MM.1S (cell line): Measurements from ENCODE around the gene SOX2.

ENCODE experiments used
- DNase-seq: peaks from one replicate; pipeline ENCODE4 v3.0.0-alpha.2; 2015
- H2AFZ ChIP-seq: fragments of 300-600 bp; sonication (generic); 2 replicates; pipeline ENCODE4 v1.6.0; 2016; ENCODE audit warnings: antibody characterized with exemption, low read length
- H3F3A ChIP-seq: fragments of 300-600 bp; sonication (generic); 2 replicates; pipeline ENCODE4 v1.6.1; 2016; ENCODE audit warnings: mild to moderate bottlenecking, antibody characterized with exemption, low read length, moderate library complexity, mixed read lengths; ENCODE audit not compliant: insufficient read depth
- H3K27ac ChIP-seq: fragments of 300-600 bp; sonication (generic); 2 replicates; pipeline ENCODE4 v1.5.1; 2016; ENCODE audit warnings: mild to moderate bottlenecking, low read length
- H3K27me3 ChIP-seq: fragments of 300-600 bp; sonication (generic); replicated peaks from 2 replicates; pipeline ENCODE4 v1.6.0; 2016; ENCODE audit warnings: low read length; ENCODE audit not compliant: insufficient read depth
- H3K36me3 ChIP-seq: fragments of 300-600 bp; sonication (generic); replicated peaks from 2 replicates; pipeline ENCODE4 v1.6.1; 2016; ENCODE audit warnings: mild to moderate bottlenecking, low read length, mixed read lengths; ENCODE audit not compliant: insufficient read depth
- H3K4me1 ChIP-seq: fragments of 300-600 bp; sonication (generic); 2 replicates; pipeline ENCODE4 v1.6.1; 2016; ENCODE audit warnings: low read length, mixed read lengths
- H3K4me2 ChIP-seq: fragments of 300-600 bp; sonication (generic); 2 replicates; pipeline ENCODE4 v1.6.0; 2016; ENCODE audit warnings: low read depth, low read length
- H3K4me3 ChIP-seq: fragments of 300-600 bp; sonication (generic); 2 replicates; pipeline ENCODE4 v1.5.1; 2016; ENCODE audit warnings: low read length, mixed read lengths
- H3K79me2 ChIP-seq: fragments of 300-600 bp; sonication (generic); 2 replicates; pipeline ENCODE4 v1.6.1; 2016; ENCODE audit warnings: mixed run types, low read length, mixed read lengths
- H3K9ac ChIP-seq: fragments of 300-600 bp; sonication (generic); 2 replicates; pipeline ENCODE4 v1.6.1; 2016; ENCODE audit warnings: low read length, mixed read lengths
- H3K9me2 ChIP-seq: fragments of 300-600 bp; sonication (generic); replicated peaks from 2 replicates; pipeline ENCODE4 v1.6.1; 2016; ENCODE audit warnings: mild to moderate bottlenecking, low read length, mixed read lengths; ENCODE audit not compliant: insufficient read depth
- H3K9me3 ChIP-seq: fragments of 300-600 bp; sonication (generic); replicated peaks from 2 replicates; pipeline ENCODE4 v1.6.1; 2016; ENCODE audit warnings: mild to moderate bottlenecking, low read length, mixed read lengths; ENCODE audit not compliant: insufficient read depth
- H4K20me1 ChIP-seq: fragments of 300-600 bp; sonication (generic); 2 replicates; pipeline ENCODE4 v1.6.1; 2016; ENCODE audit warnings: mild to moderate bottlenecking, low read length, moderate library complexity, mixed read lengths; ENCODE audit not compliant: insufficient read depth
- EZH2 ChIP-seq: fragments of 300-600 bp; sonication (generic); optimal IDR thresholded peaks from 2 replicates; pipeline ENCODE3; 2017; ENCODE audit warnings: low read depth, mild to moderate bottlenecking, antibody characterized with exemption, low read length, mixed read lengths
- EZH2phosphoT487 ChIP-seq: fragments of 300-600 bp; sonication (generic); IDR thresholded peaks from 2 replicates; pipeline ENCODE4 v1.6.1; 2018; ENCODE audit warnings: antibody characterized with exemption, low read length
- TF ChIP-seq, protein P1 (sequence below): fragments of 300-600 bp; sonication (generic); IDR thresholded peaks from 2 replicates; pipeline ENCODE4 v1.5.1; 2016; ENCODE audit warnings: antibody characterized with exemption, low read length, mixed read lengths

Gene SOX2

DNA sequence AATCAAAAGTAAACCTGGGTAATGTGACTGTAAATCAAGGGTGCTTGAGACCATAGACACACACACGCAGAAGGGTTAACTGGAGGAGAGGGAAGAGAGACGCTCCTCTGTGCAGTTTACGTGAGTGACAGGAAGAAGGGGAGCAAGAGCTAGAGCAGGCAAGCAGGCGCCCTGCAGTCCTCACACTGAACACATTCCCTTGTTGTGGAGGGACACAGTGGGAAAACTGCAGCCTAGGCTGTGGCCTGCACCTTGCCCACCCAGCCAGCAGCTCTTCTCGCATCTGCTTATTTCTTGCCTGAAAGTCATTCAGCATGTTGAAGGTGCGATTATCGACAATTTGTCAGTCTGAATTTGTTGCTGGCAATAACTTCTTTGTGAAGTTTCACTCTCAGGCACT is 24.2 kb downstream of the SOX2 start:
- Histone ChIP-seq H3K9ac (no peak overlapping the region), H3K4me3 (no peak overlapping the region), H4K20me1 (no peaks in the 10 kb centered on the region), H3K27me3 (no peaks in the 10 kb centered on the region), H3F3A (no peaks in the 10 kb centered on the region), H3K36me3 (no peaks in the 10 kb centered on the region), H2AFZ (no peak overlapping the region), H3K4me1 (no peaks in the 10 kb centered on the region), H3K79me2 (no peaks in the 10 kb centered on the region), H3K4me2 (no peak overlapping the region), H3K9me3 (no peaks in the 10 kb centered on the region), H3K27ac (no peak overlapping the region), H3K9me2 (no peaks in the 10 kb centered on the region)
- TF ChIP-seq, protein P1, sequence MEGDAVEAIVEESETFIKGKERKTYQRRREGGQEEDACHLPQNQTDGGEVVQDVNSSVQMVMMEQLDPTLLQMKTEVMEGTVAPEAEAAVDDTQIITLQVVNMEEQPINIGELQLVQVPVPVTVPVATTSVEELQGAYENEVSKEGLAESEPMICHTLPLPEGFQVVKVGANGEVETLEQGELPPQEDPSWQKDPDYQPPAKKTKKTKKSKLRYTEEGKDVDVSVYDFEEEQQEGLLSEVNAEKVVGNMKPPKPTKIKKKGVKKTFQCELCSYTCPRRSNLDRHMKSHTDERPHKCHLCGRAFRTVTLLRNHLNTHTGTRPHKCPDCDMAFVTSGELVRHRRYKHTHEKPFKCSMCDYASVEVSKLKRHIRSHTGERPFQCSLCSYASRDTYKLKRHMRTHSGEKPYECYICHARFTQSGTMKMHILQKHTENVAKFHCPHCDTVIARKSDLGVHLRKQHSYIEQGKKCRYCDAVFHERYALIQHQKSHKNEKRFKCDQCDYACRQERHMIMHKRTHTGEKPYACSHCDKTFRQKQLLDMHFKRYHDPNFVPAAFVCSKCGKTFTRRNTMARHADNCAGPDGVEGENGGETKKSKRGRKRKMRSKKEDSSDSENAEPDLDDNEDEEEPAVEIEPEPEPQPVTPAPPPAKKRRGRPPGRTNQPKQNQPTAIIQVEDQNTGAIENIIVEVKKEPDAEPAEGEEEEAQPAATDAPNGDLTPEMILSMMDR, result no peak
- no peak for TF ChIP-seq EZH2
- TF ChIP-seq EZH2phosphoT487, result no peak
- no peak for DNase-seq

GRCh38 chr3:181738551-181738950 is 26.8 kb downstream of the SOX2 start:
- DNase-seq, result no peak

GRCh38 chr3:181739628-181740027 is 27.9 kb downstream of the SOX2 start:
- no peak overlapping the region for H3K4me3 ChIP-seq
- H3K9me2 ChIP-seq, result no peaks in the 10 kb centered on the region
- H4K20me1 ChIP-seq, result no peaks in the 10 kb centered on the region
- TF ChIP-seq EZH2phosphoT487 (no peak), EZH2 (no peak)
- TF ChIP-seq, protein P1, result no peak
- no peaks in the 10 kb centered on the region for H3F3A ChIP-seq
- no peaks in the 10 kb centered on the region for H3K4me1 ChIP-seq
- DNase-seq, result no peak
- no peaks in the 10 kb centered on the region for H3K79me2 ChIP-seq
- no peak overlapping the region for H3K27ac ChIP-seq
- H2AFZ ChIP-seq, result no peak overlapping the region
- H3K9me3 ChIP-seq, result no peaks in the 10 kb centered on the region
- no peaks in the 10 kb centered on the region for H3K27me3 ChIP-seq
- no peaks in the 10 kb centered on the region for H3K36me3 ChIP-seq
- no peak overlapping the region for H3K9ac ChIP-seq
- no peak overlapping the region for H3K4me2 ChIP-seq

More at GRCh38 chr3:181738551-181738950, 26.8 kb downstream of the SOX2 start:
- no peaks in the 10 kb centered on the region for H3F3A ChIP-seq
- H3K4me2 ChIP-seq, result no peak overlapping the region
- H3K4me1 ChIP-seq, result no peaks in the 10 kb centered on the region
- H3K27me3 ChIP-seq, result no peaks in the 10 kb centered on the region
- no peak overlapping the region for H2AFZ ChIP-seq
- H3K36me3 ChIP-seq, result no peaks in the 10 kb centered on the region
- no peaks in the 10 kb centered on the region for H3K79me2 ChIP-seq
- no peaks in the 10 kb centered on the region for H3K9me3 ChIP-seq
- no peak overlapping the region for H3K27ac ChIP-seq
- H3K4me3 ChIP-seq, result no peak overlapping the region
- TF ChIP-seq, protein P1, result no peak
- no peak for TF ChIP-seq EZH2phosphoT487
- TF ChIP-seq EZH2, result no peak
- no peak overlapping the region for H3K9ac ChIP-seq
- no peaks in the 10 kb centered on the region for H3K9me2 ChIP-seq
- H4K20me1 ChIP-seq, result no peaks in the 10 kb centered on the region
